Renal pelvis (tissue), 4 donors: ENCODE data around the gene ARID5A. TPM values are rescaled to one million over a fixed set of nuclear protein-coding genes. Genes with fewer than 3 reads are reported as not detected.

Experiments
- DNase-seq: peaks from one replicate; pipeline ENCODE4 v3.0.0-alpha.2; 2013
- polyA plus RNA-seq, 3 donors: library from polyadenylated mRNA; unstranded; fragments of 120-200 nt; gene quantifications; one replicate each; pipeline ENCODE4 v1.2.1, GENCODE V29; 2013; ENCODE audit not compliant: insufficient read length in 3 of 3

ARID5A gene
- polyA plus RNA-seq, 3 donors: 4.5 to 5.4 (median 5.2) TPM

- no peak for DNase-seq
Observed at GRCh38 chr2:96601382-96602292, 65.1 kb downstream of the ARID5A start.

Other genes with a start within 250 kb of the ARID5A start
- 100 to 1,000 TPM; 187 to 206 (median 203) TPM for gene SNRNP200, start 231.2 kb upstream of the ARID5A start, polyA plus RNA-seq
- gene ITPRIPL1, start 211.4 kb upstream of the ARID5A start, polyA plus RNA-seq: 1 to 10 TPM; 4.5 to 5.2 (median 4.7) TPM
- 10 to 100 TPM; 18.9 to 22.0 (median 19.7) TPM for gene NCAPH, start 201.0 kb upstream of the ARID5A start, polyA plus RNA-seq
- 1 to 10 TPM; 5.5 to 8.2 (median 6.1) TPM for gene NEURL3, start 31.4 kb upstream of the ARID5A start, polyA plus RNA-seq
- 10 to 100 TPM; 51.8 to 67.5 (median 64.8) TPM for gene KANSL3, start 101.6 kb downstream of the ARID5A start, polyA plus RNA-seq
- gene FER1L5, start 106.0 kb downstream of the ARID5A start, polyA plus RNA-seq: 1 to 10 TPM in 2 of 3 donors, under 1 TPM in 1; 0.85 to 2.3 (median 2.1) TPM
- gene LMAN2L, start 203.3 kb downstream of the ARID5A start, polyA plus RNA-seq: 10 to 100 TPM; 54.1 to 59.9 (median 54.7) TPM
- 10 to 100 TPM; 12.6 to 16.7 (median 13.8) TPM for gene CNNM4, start 224.2 kb downstream of the ARID5A start, polyA plus RNA-seq